DOHH2 (cell line): ENCODE results near the gene HAX1.
"Not testable (repeated sequence)": the region's sequence is repeated elsewhere in the genome, so short reads cannot be mapped to it uniquely, and the experiment has no call there.

Source experiments
- H3F3A ChIP-seq: fragments of 200-600 bp; sonication (generic), shearing (Covaris generic); 2 replicates; pipeline ENCODE4 v1.6.0; 2016; ENCODE audit warnings: antibody characterized with exemption, mild to moderate bottlenecking; ENCODE audit not compliant: control insufficient read depth, insufficient read depth
- H3K27ac ChIP-seq: fragments of 200-600 bp; sonication (generic); 2 replicates; pipeline ENCODE4 v1.5.1; 2014; ENCODE audit warnings: low read depth, mild to moderate bottlenecking, low read length, moderate library complexity
- H3K27me3 ChIP-seq: fragments of 200-600 bp; sonication (generic); 2 replicates; pipeline ENCODE4 v1.6.1; 2014; ENCODE audit warnings: mild to moderate bottlenecking, low read length, mixed read lengths; ENCODE audit not compliant: control insufficient read depth
- H3K36me3 ChIP-seq: fragments of 200-600 bp; sonication (generic); 2 replicates; pipeline ENCODE4 v1.6.1; 2014; ENCODE audit warnings: mild to moderate bottlenecking, low read length, moderate library complexity, mixed read lengths; ENCODE audit not compliant: control insufficient read depth
- H3K4me1 ChIP-seq: fragments of 200-600 bp; sonication (generic); 2 replicates; pipeline ENCODE4 v1.6.1; 2014; ENCODE audit warnings: mild to moderate bottlenecking, low read length, mixed read lengths; ENCODE audit not compliant: control insufficient read depth
- H3K4me2 ChIP-seq: fragments of 200-600 bp; sonication (generic); 2 replicates; pipeline ENCODE4 v1.6.0; 2014; ENCODE audit warnings: mild to moderate bottlenecking, low read length, moderate library complexity
- H3K4me3 ChIP-seq: fragments of 200-600 bp; sonication (generic); 2 replicates; pipeline ENCODE4 v1.5.1; 2014; ENCODE audit warnings: mild to moderate bottlenecking, low read length, mixed read lengths
- H3K79me2 ChIP-seq: fragments of 200-600 bp; sonication (generic); 2 replicates; pipeline ENCODE4 v1.6.1; 2014; ENCODE audit warnings: mild to moderate bottlenecking, low read length, mixed read lengths; ENCODE audit not compliant: control insufficient read depth
- H3K9me2 ChIP-seq: fragments of 200-600 bp; sonication (generic); replicated peaks from 2 replicates; pipeline ENCODE4 v1.6.1; 2014; ENCODE audit warnings: mild to moderate bottlenecking, low read length, mixed read lengths; ENCODE audit not compliant: control insufficient read depth
- H3K9me3 ChIP-seq: fragments of 200-600 bp; sonication (generic); 2 replicates; pipeline ENCODE4 v1.6.1; 2014; ENCODE audit warnings: antibody characterized with exemption, low read length, mixed read lengths; ENCODE audit not compliant: control insufficient read depth, insufficient read depth
- H4K20me1 ChIP-seq: fragments of 200-600 bp; sonication (generic); 2 replicates; pipeline ENCODE4 v1.6.0; 2014; ENCODE audit warnings: low read depth, mild to moderate bottlenecking, antibody characterized with exemption, low read length, moderate library complexity; ENCODE audit not compliant: control insufficient read depth, insufficient read depth
- CTCF ChIP-seq: fragments of 200-600 bp; sonication (generic); IDR thresholded peaks from one replicate; pipeline ENCODE4 v1.5.1; 2014; ENCODE audit warnings: antibody characterized with exemption, mild to moderate bottlenecking, low read depth, low read length; ENCODE audit not compliant: poor library complexity, severe bottlenecking
- EZH2phosphoT487 ChIP-seq: fragments of 200-600 bp; sonication (generic); IDR thresholded peaks from 2 replicates; pipeline ENCODE4 v1.6.1; 2017; ENCODE audit warnings: borderline replicate concordance, mild to moderate bottlenecking, antibody characterized with exemption, low read length, moderate library complexity, mixed read lengths

HAX1 gene

GRCh38 chr1:154312229-154313065, 40.0 kb downstream of the HAX1 start:
- H3F3A ChIP-seq, H3K4me3 ChIP-seq, H3K79me2 ChIP-seq, H4K20me1 ChIP-seq, H3K27ac ChIP-seq, H3K9me2 ChIP-seq, H3K9me3 ChIP-seq, H3K4me2 ChIP-seq, H3K36me3 ChIP-seq, H3K27me3 ChIP-seq, H3K4me1 ChIP-seq: not testable (repeated sequence)

GRCh38 chr1:154313066-154313356, 40.6 kb downstream of the HAX1 start:
- no peaks in the 10 kb centered on the region for H3F3A ChIP-seq
- H3K4me3 ChIP-seq, result no peak overlapping the region
- H3K36me3 ChIP-seq, result no peaks in the 10 kb centered on the region
- no peak for TF ChIP-seq EZH2phosphoT487
- TF ChIP-seq CTCF, result no peak
- H3K9me2 ChIP-seq, result no peaks in the 10 kb centered on the region
- no peaks in the 10 kb centered on the region for H3K79me2 ChIP-seq
- no peaks in the 10 kb centered on the region for H3K4me1 ChIP-seq
- peaks cover 7% of the 10 kb centered on the region; the same call in 1 of the 2 replicates for H3K27me3 ChIP-seq
- H4K20me1 ChIP-seq, result no peaks in the 10 kb centered on the region
- H3K27ac ChIP-seq, result no peak overlapping the region
- peaks cover 7% of the 10 kb centered on the region; the same call in 1 of the 2 replicates for H3K9me3 ChIP-seq
- no peak overlapping the region for H3K4me2 ChIP-seq

GRCh38 chr1:154314226-154314625, 41.8 kb downstream of the HAX1 start:
- H3K79me2 ChIP-seq, H4K20me1 ChIP-seq, H3K36me3 ChIP-seq, H3K4me3 ChIP-seq, H3K27me3 ChIP-seq, H3K9me2 ChIP-seq, H3K27ac ChIP-seq, H3F3A ChIP-seq, H3K9me3 ChIP-seq, H3K4me1 ChIP-seq, H3K4me2 ChIP-seq: not testable (repeated sequence)

- Histone ChIP-seq H4K20me1 (no peaks in the 10 kb centered on the region), H3K9me3 (peaks cover 7% of the 10 kb centered on the region; the same call in 1 of the 2 replicates), H3K27me3 (peaks cover 12% of the 10 kb centered on the region), H3K4me3 (no peak overlapping the region), H3K79me2 (no peaks in the 10 kb centered on the region), H3K36me3 (no peaks in the 10 kb centered on the region), H3F3A (no peaks in the 10 kb centered on the region), H3K4me1 (no peaks in the 10 kb centered on the region), H3K27ac (no peak overlapping the region), H3K4me2 (no peak overlapping the region), H3K9me2 (no peaks in the 10 kb centered on the region)
- TF ChIP-seq CTCF, result no peak
- no peak for TF ChIP-seq EZH2phosphoT487
Measured at GRCh38 chr1:154316704-154317103, 44.3 kb downstream of the HAX1 start.
